Subcutaneous adipose tissue (tissue), 4 donors: ENCODE results near the gene EEA1. TPM values are rescaled to one million over a fixed set of nuclear protein-coding genes. Genes with fewer than 3 reads are reported as not detected.

Experiments
- CTCF ChIP-seq: fragments of 450-650 bp; IDR thresholded peaks from one replicate; pipeline ENCODE4 v1.5.1; 2016; ENCODE audit warnings: low read depth, mild to moderate bottlenecking, control low read depth, antibody characterized with exemption, moderate library complexity
- total RNA-seq, 4 donors: library from RNA; depleted of rRNA; stranded (reverse); fragments of >200 nt; gene quantifications; one replicate each; pipeline ENCODE4 v1.1.0, GENCODE V29; 2016

EEA1 gene
- total RNA-seq, 4 donors from 2014 or later = 43.9 to 59.5 (median 53.9) TPM

GRCh38 chr12:92861381-92861780 is 67.7 kb downstream of the EEA1 start:
- TF ChIP-seq CTCF = no peak

GRCh38 chr12:92860521-92860920 is 68.6 kb downstream of the EEA1 start:
- TF ChIP-seq CTCF = no peak

DNA sequence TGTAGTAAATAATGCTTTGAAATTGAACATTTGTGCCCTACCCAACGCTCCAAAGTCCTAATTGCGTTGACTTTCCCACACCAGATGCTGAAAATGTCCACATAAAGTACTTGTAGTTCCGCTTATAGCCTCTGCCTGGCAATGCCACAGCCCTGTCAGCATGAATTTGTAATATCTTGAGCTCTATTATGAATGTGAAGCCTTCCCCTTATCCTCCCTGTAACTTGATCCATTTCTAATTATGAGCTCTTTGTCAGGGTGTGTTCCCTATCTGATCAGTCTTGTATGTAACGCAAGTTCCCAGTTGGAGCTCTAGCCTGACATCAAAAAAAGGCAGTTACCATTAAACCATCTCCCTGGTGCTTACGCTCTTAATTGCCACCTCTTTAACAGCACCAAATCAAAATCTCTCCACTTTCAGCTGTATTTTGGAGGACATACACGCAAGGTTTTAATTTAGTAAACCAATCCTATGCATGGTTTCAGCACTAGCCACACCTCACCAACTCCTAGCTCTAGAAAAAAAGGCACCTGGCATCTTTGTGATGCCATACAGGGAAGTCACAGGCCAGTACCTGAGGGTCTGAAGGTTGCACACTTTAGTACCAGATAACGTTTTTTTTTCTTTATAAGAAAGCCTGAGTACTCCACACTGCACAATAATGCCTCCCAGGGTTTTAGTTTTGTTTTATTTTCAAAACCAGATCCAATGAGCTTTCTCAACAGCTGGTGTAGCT is 69.3 kb downstream of the EEA1 start:
- TF ChIP-seq CTCF = no peak

DNA sequence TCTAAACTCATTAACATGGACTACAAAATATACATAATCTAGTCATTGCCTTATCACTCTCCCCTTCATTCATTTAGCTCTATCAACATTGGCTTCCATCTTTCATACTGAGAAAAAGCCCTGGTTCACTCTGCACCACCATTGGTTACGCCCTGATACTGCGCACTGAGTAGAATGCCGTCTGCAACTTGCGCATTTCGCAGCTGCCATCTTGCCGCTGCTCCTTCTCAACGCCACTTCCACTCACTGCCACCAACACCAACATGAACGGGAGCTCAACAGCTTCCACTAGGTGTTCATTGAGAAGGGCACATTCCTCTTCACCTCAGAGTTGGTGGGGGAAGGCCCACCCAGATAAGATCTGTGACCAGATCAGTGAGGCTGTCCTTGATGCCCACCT is 71.3 kb downstream of the EEA1 start:
- TF ChIP-seq CTCF = no peak

- TF ChIP-seq CTCF = no peak
Measured at GRCh38 chr12:92854344-92854743, 74.8 kb downstream of the EEA1 start.

DNA sequence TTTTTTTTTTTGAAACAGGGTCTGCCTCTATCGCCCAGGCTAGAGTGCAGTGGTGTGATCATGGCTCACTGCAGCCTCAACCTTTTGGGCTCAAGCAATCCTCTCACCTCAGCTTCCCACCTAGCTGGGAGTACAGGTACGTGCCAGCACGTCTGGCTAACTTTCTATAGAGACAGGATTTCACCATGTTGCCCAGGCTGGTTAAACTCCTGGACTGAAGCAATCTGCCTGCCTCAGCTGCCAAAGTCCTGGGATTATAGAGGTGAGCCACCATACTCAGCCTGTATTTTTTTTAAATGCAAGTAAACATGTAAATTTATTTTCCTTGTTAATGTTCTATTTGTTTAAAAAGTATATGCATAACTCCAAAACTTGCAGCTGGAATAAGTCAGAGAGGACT is 80.4 kb downstream of the EEA1 start:
- TF ChIP-seq CTCF = no peak

- no peak for TF ChIP-seq CTCF
Measured at GRCh38 chr12:92847368-92847767, 81.7 kb downstream of the EEA1 start.
